Trophoblast cell (in vitro differentiated cells and primary cell): ENCODE data around the gene KCNQ1.

Source experiments
- DNase-seq, 2 donors: peaks; one replicate each; pipeline ENCODE4 v3.0.0-alpha.2; 2016
- H2AFZ ChIP-seq: 2 replicates; pipeline ENCODE4 v1.6.1; 2013; ENCODE audit warnings: low read length, moderate library complexity, mild to moderate bottlenecking; ENCODE audit not compliant: insufficient read depth, poor library complexity
- H2AK5ac ChIP-seq: 2 replicates; pipeline ENCODE4 v1.6.1; 2013; ENCODE audit warnings: mild to moderate bottlenecking, low read length
- H2BK120ac ChIP-seq: 2 replicates; pipeline ENCODE4 v1.6.1; 2013; ENCODE audit warnings: low read length, mild to moderate bottlenecking, moderate library complexity; ENCODE audit not compliant: insufficient read depth, poor library complexity
- H2BK12ac ChIP-seq: 2 replicates; pipeline ENCODE4 v1.6.1; 2013; ENCODE audit warnings: mild to moderate bottlenecking, low read length, moderate library complexity
- H2BK5ac ChIP-seq: 2 replicates; pipeline ENCODE4 v1.6.1; 2013; ENCODE audit warnings: low read length, low read depth, moderate library complexity, mild to moderate bottlenecking; ENCODE audit not compliant: poor library complexity
- H3K14ac ChIP-seq: 2 replicates; pipeline ENCODE4 v1.6.1; 2013; ENCODE audit warnings: mild to moderate bottlenecking, low read length
- H3K18ac ChIP-seq: 2 replicates; pipeline ENCODE4 v1.6.1; 2013; ENCODE audit warnings: mild to moderate bottlenecking, low read length
- H3K23ac ChIP-seq: 2 replicates; pipeline ENCODE4 v1.6.1; 2013; ENCODE audit warnings: low read length
- H3K27ac ChIP-seq: 2 replicates; pipeline ENCODE4 v1.5.1; 2013; ENCODE audit warnings: low read depth, mild to moderate bottlenecking, inconsistent platforms, low read length, moderate library complexity
- H3K27me3 ChIP-seq: 2 replicates; pipeline ENCODE4 v1.6.1; 2013; ENCODE audit warnings: inconsistent platforms, mild to moderate bottlenecking, low read length, moderate library complexity; ENCODE audit not compliant: insufficient read depth
- H3K36me3 ChIP-seq, 2 experiments: 1 replicate in 1 of 2; 2 replicates in 1 of 2; pipeline ENCODE4 v1.6.1; 2013; ENCODE audit warnings: low read length in 2 of 2, mild to moderate bottlenecking in 2 of 2, moderate library complexity in 1 of 2; ENCODE audit not compliant: insufficient read depth in 2 of 2, control insufficient read depth in 1 of 2
- H3K4ac ChIP-seq: 2 replicates; pipeline ENCODE4 v1.6.1; 2013; ENCODE audit warnings: low read depth, mild to moderate bottlenecking, low read length, moderate library complexity
- H3K4me1 ChIP-seq, 2 experiments: 1 replicate in 1 of 2; 2 replicates in 1 of 2; pipeline ENCODE4 v1.6.1; 2013; ENCODE audit warnings: low read length in 2 of 2, mild to moderate bottlenecking in 2 of 2, moderate library complexity in 1 of 2; ENCODE audit not compliant: insufficient read depth in 2 of 2, control insufficient read depth in 1 of 2
- H3K4me2 ChIP-seq: 2 replicates; pipeline ENCODE4 v1.6.1; 2013; ENCODE audit warnings: inconsistent platforms, mild to moderate bottlenecking, low read length, moderate library complexity
- H3K4me3 ChIP-seq: 2 replicates; pipeline ENCODE4 v1.5.1; 2013; ENCODE audit warnings: mild to moderate bottlenecking, low read depth, low read length, inconsistent platforms
- H3K79me1 ChIP-seq: one replicate; pipeline ENCODE4 v1.6.1; 2013; ENCODE audit warnings: low read length
- H3K79me2 ChIP-seq: 2 replicates; pipeline ENCODE4 v1.6.1; 2013; ENCODE audit warnings: low read length, mild to moderate bottlenecking; ENCODE audit not compliant: control insufficient read depth, insufficient read depth, poor library complexity
- H3K9ac ChIP-seq: 2 replicates; pipeline ENCODE4 v1.6.1; 2013; ENCODE audit warnings: mild to moderate bottlenecking, low read length
- H3K9me3 ChIP-seq: 2 replicates; pipeline ENCODE4 v1.6.1; 2013; ENCODE audit warnings: low read depth, mild to moderate bottlenecking, control low read depth, inconsistent platforms, low read length; ENCODE audit not compliant: insufficient read depth
- H4K12ac ChIP-seq: 2 replicates; pipeline ENCODE4 v1.6.1; 2013; ENCODE audit warnings: low read depth, mild to moderate bottlenecking, low read length, moderate library complexity
- H4K8ac ChIP-seq: 2 replicates; pipeline ENCODE4 v1.6.1; 2013; ENCODE audit warnings: low read depth, mild to moderate bottlenecking, low read length, moderate library complexity
- H4K91ac ChIP-seq: one replicate; pipeline ENCODE4 v1.6.1; 2013; ENCODE audit warnings: low read depth, mild to moderate bottlenecking, low read length, moderate library complexity
- WGBS: extraction: QIAGEN DNeasy Blood & Tissue Kit; methylation state at CpG from one replicate; pipeline ENCODE4 v1.1.7; 2013; ENCODE audit warnings: missing lambda C conversion rate; ENCODE audit not compliant: insufficient read length, insufficient coverage; ENCODE audit errors: extremely low coverage; 5-methylcytosine and 5-hydroxymethylcytosine counted together

The KCNQ1 gene

GRCh38 chr11:2877474-2877873 lies 432.7 kb downstream of the KCNQ1 start:
- Histone ChIP-seq H3K4me2 (no peak overlapping the region), H4K8ac (no peak overlapping the region), H3K9me3 (peaks cover 14% of the 10 kb centered on the region), H3K4ac (no peak overlapping the region), H3K4me1 (no peaks in the 10 kb centered on the region), H3K14ac (no peak overlapping the region), H4K91ac (no peak overlapping the region), H2AK5ac (no peak overlapping the region), H3K9ac (no peak overlapping the region), H3K4me3 (no peak overlapping the region), H4K12ac (no peak overlapping the region), H3K79me2 (no peaks in the 10 kb centered on the region), H3K27me3 (no peaks in the 10 kb centered on the region), H3K27ac (no peak overlapping the region), H3K23ac (no peak overlapping the region), H2BK12ac (no peak overlapping the region), H2AFZ (no peak overlapping the region), H3K79me1 (no peaks in the 10 kb centered on the region), H2BK5ac (no peak overlapping the region), H2BK120ac (no peak overlapping the region), H3K18ac (no peak overlapping the region), H3K36me3 (no peaks in the 10 kb centered on the region)
- no peak for DNase-seq
- WGBS = no CpG with 5 or more reads among the region's 6 CpGs

- Histone ChIP-seq H3K79me1 (peaks cover 2% of the 10 kb centered on the region), H3K4me2 (no peak overlapping the region), H3K14ac (no peak overlapping the region), H2BK120ac (no peak overlapping the region), H2BK5ac (no peak overlapping the region), H3K4me3 (no peak overlapping the region), H3K23ac (no peak overlapping the region), H3K27me3 (no peaks in the 10 kb centered on the region), H4K8ac (no peak overlapping the region), H3K36me3 (peaks cover 0 to 6% of the 10 kb centered on the region in 2 experiments), H2AK5ac (no peak overlapping the region), H4K12ac (no peak overlapping the region), H4K91ac (no peak overlapping the region), H3K9ac (no peak overlapping the region), H2AFZ (no peak overlapping the region), H3K4me1 (no peaks in the 10 kb centered on the region), H3K9me3 (peaks cover 14% of the 10 kb centered on the region), H3K18ac (no peak overlapping the region), H2BK12ac (no peak overlapping the region), H3K4ac (no peak overlapping the region), H3K79me2 (peaks cover 1% of the 10 kb centered on the region), H3K27ac (no peak overlapping the region)
- WGBS = no CpG with 5 or more reads among the region's 8 CpGs
- DNase-seq = peak; percentile 34 to 51
Measured at GRCh38 chr11:2878782-2879181, 434.0 kb downstream of the KCNQ1 start.

GRCh38 chr11:2880646-2881045 lies 435.8 kb downstream of the KCNQ1 start:
- Histone ChIP-seq H3K79me2 (peaks cover 7% of the 10 kb centered on the region), H3K4me2 (no peak overlapping the region), H3K79me1 (peaks cover 11% of the 10 kb centered on the region), H2BK120ac (no peak overlapping the region), H3K4me1 (peaks cover 0 to 6% of the 10 kb centered on the region in 2 experiments), H3K36me3 (peaks cover 0 to 8% of the 10 kb centered on the region in 2 experiments), H3K27ac (no peak overlapping the region), H3K4ac (no peak overlapping the region), H2BK5ac (no peak overlapping the region), H3K27me3 (peaks cover 12% of the 10 kb centered on the region), H2AK5ac (no peak overlapping the region), H2AFZ (no peak overlapping the region), H3K4me3 (no peak overlapping the region), H3K18ac (no peak overlapping the region), H2BK12ac (no peak overlapping the region), H3K9me3 (peaks cover 10% of the 10 kb centered on the region), H3K9ac (no peak overlapping the region), H4K8ac (no peak overlapping the region), H4K12ac (no peak overlapping the region), H3K14ac (no peak overlapping the region), H4K91ac (no peak overlapping the region), H3K23ac (no peak overlapping the region)
- DNase-seq = peak; percentile 51 to 64
- WGBS = no CpG with 5 or more reads among the region's 7 CpGs

- Histone ChIP-seq H4K12ac (no peak overlapping the region), H3K18ac (no peak overlapping the region), H3K4me2 (no peak overlapping the region), H3K9me3 (peaks cover 10% of the 10 kb centered on the region), H3K23ac (no peak overlapping the region), H3K4me1 (peaks cover 0 to 8% of the 10 kb centered on the region in 2 experiments), H3K36me3 (peaks cover 0 to 8% of the 10 kb centered on the region in 2 experiments), H3K4ac (no peak overlapping the region), H2BK5ac (no peak overlapping the region), H4K8ac (no peak overlapping the region), H3K79me2 (peaks cover 7% of the 10 kb centered on the region), H3K27me3 (peaks cover 12% of the 10 kb centered on the region), H3K27ac (no peak overlapping the region), H2AFZ (no peak overlapping the region), H3K4me3 (no peak overlapping the region), H4K91ac (no peak overlapping the region), H3K9ac (no peak overlapping the region), H2BK12ac (no peak overlapping the region), H2AK5ac (no peak overlapping the region), H3K14ac (no peak overlapping the region), H3K79me1 (peaks cover 14% of the 10 kb centered on the region), H2BK120ac (no peak overlapping the region)
- DNase-seq = peak; percentile 78 to 80
- no CpG with 5 or more reads among the region's 19 CpGs for WGBS
Measured at GRCh38 chr11:2881076-2881980, 436.5 kb downstream of the KCNQ1 start.
